ENCODE results near the gene HOXB13. TPM values are rescaled to one million over a fixed set of nuclear protein-coding genes. Genes with fewer than 3 reads are reported as not detected.

HOXB13 gene
- total and polyA plus RNA-seq, 2 of the 4 experiments (the other 2 are of a cell fraction): not detected

DNA sequence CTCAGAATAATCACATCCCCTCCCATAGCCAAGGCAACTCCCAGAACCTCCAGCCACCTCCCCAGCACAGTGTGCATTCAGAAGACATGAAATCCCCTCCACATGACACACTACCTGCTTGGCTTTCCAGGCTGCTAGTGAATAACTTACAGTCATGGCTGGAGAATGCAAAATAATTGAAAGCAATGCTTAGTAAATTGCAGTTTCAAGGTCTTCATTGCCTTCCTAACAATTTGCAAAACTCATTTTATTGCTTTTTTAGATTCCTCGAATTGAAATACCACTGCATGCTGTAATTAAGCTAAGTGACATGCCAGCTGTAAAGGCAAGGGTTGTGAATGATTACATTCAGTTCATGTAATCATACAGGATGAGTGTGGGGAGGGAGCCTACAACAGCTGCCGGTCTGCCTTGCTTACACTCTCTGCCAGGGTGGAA lies 29.0 kb upstream of the HOXB13 start:
- H3K9me1 ChIP-seq (ENCODE audit: insufficient read depth, low read length): peaks cover 6% of the 10 kb centered on the region; the same call in 1 of the 2 replicates
- no peak overlapping the region for H2BK5ac ChIP-seq (ENCODE audit: low read depth, low read length, poor library complexity, severe bottlenecking)
- H3K4ac ChIP-seq (ENCODE audit: low read depth, low read length): no peak overlapping the region
- H2BK120ac ChIP-seq (ENCODE audit: low read depth, low read length): no peak overlapping the region
- in situ Hi-C loops (cut with MboI; ENCODE audit: low sequenced_read_pairs): loop anchor here (25.0 kb wide), 1 partner anchor 370 kb away; no protein-coding TSS in a partner anchor
- no peak overlapping the region for H2BK15ac ChIP-seq (ENCODE audit: low read depth, low read length)
- H3K79me1 ChIP-seq (ENCODE audit: low read depth in 1 of 2, low read length in 2 of 2): no peaks in the 10 kb centered on the region
- no peak overlapping the region for H3K9ac ChIP-seq (ENCODE audit: low read depth, low read length)
- intact Hi-C loops (cut with micrococcal nuclease): no loop called here
- H3K18ac ChIP-seq (ENCODE audit: low read depth, low read length): no peak overlapping the region
- no peaks in the 10 kb centered on the region for H3K4me1 ChIP-seq (ENCODE audit: control insufficient read depth, insufficient read depth, low read length)
- H3K36me3 ChIP-seq (ENCODE audit: control insufficient read depth, insufficient read depth, low read length): no peaks in the 10 kb centered on the region
- H4K8ac ChIP-seq (ENCODE audit: low read depth in 2 of 2, low read length in 2 of 2): no peak overlapping the region
- no peak overlapping the region for H2BK20ac ChIP-seq (ENCODE audit: low read depth, low read length)
- H2AFZ ChIP-seq (replicated peaks; ENCODE audit: low read length, poor library complexity): no peak overlapping the region
- ChIA-PET POLR2A (ENCODE audit: unreplicated experiment) (no interaction called here), CTCF (no interaction called here)
- no peak overlapping the region for H4K5ac ChIP-seq (ENCODE audit: low read depth, low read length)
- H2AK5ac ChIP-seq (ENCODE audit: low read depth, low read length): no peak overlapping the region
- no peaks in the 10 kb centered on the region; the same call in 1 of the 2 replicates for H4K20me1 ChIP-seq (ENCODE audit: insufficient read depth, low read length)
- H3K23ac ChIP-seq (ENCODE audit: low read depth, low read length): no peak overlapping the region
- H3K27ac ChIP-seq (ENCODE audit: insufficient read depth, low read length): no peak overlapping the region
- H3K4me2 ChIP-seq (ENCODE audit: low read depth, low read length): no peak overlapping the region
- peaks cover 5% of the 10 kb centered on the region; the same call in 1 of the 2 replicates for H3K9me3 ChIP-seq (ENCODE audit: control insufficient read depth, insufficient read depth, low read length)
- ATAC-seq (ENCODE audit: low read depth) (no peak), DNase-seq (no peak)
- no TSS peak for BruUV-seq (replicated peaks)
- WGBS, 2 experiments (ENCODE audit: extremely low coverage in 2 of 2, insufficient read length in 1 of 2): no CpG with 5 or more reads among the region's 2 CpGs
- TF ChIP-seq RCOR1 (IDR thresholded peaks at IDR 0.05; ENCODE audit: insufficient replicate concordance, low read length) (no peak), MAZ (IDR thresholded peaks at IDR 0.05; ENCODE audit: borderline replicate concordance, low read depth, low read length) (no peak), SMC3 (IDR thresholded peaks at IDR 0.05; ENCODE audit: low read depth, low read length) (no peak), POLR2A (IDR thresholded peaks at IDR 0.05; ENCODE audit: low read depth, low read length) (no peak), CEBPB (IDR thresholded peaks at IDR 0.05; ENCODE audit: low read depth, low read length) (no peak)
- H4K91ac ChIP-seq (ENCODE audit: insufficient read depth, low read depth, low read length): no peak overlapping the region
- H3K56ac ChIP-seq (ENCODE audit: extremely low read depth, insufficient read depth, low read length): no peak overlapping the region
- no peak overlapping the region for H3K14ac ChIP-seq (replicated peaks; ENCODE audit: low read depth, low read length)
- dilution Hi-C loops (cut with HindIII; ENCODE audit: low sequenced_read_pairs, unreplicated experiment): no loop called here
- H2AK9ac ChIP-seq (replicated peaks; ENCODE audit: low read depth, low read length, poor library complexity): no peak overlapping the region
- H3K4me3 ChIP-seq (ENCODE audit: insufficient read depth, low read depth, low read length): no peak overlapping the region
- peaks cover 85% of the 10 kb centered on the region for H3K27me3 ChIP-seq (ENCODE audit: control insufficient read depth, insufficient read depth, low read length)
